ENCODE data around the gene TTLL11. TPM values are rescaled to one million over a fixed set of nuclear protein-coding genes. Genes with fewer than 3 reads are reported as not detected.

The TTLL11 gene
- total RNA-seq, 1 donor from 2014 or later = 0.75 TPM

DNA sequence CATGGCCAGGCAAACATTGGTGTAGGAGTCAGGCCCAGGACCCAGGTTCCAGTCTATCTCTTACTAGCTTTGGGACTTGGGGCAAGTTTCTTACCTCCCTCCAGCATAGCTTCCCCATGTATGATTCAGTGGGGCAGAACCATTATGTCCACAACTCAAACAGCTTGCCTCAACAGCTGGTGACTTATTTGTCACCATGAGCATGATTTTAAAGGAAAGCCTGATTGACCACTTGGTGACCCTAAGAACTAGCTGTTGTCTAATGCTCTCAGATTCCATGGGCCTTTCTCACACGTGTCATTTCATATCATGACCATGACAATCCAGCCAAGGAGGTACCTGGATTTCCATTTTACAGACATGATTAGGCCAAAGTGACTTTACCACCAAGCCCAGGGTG, 126.4 kb downstream of the TTLL11 start:
- Histone ChIP-seq H2AFZ (replicated peaks) (no peak overlapping the region), H3K4me1 (no peaks in the 10 kb centered on the region), H3K4me2 (no peak overlapping the region), H3K9ac (no peak overlapping the region), H3F3A (ENCODE audit: low read depth) (no peaks in the 10 kb centered on the region), H3K36me3 (no peaks in the 10 kb centered on the region), H3K27me3 (no peaks in the 10 kb centered on the region), H3K4me3 (no peak overlapping the region), H3K79me2 (ENCODE audit: low read depth) (no peaks in the 10 kb centered on the region), H4K20me1 (ENCODE audit: low read depth) (no peaks in the 10 kb centered on the region), H3K9me3 (ENCODE audit: low read depth) (no peaks in the 10 kb centered on the region), H3K27ac (no peak overlapping the region)
- Mint-ChIP-seq H3K36me3 (peaks cover 4% of the 10 kb centered on the region), H3K27me3 (ENCODE audit: insufficient read depth, low read depth) (peaks cover 5% of the 10 kb centered on the region), H3K27ac (no peak overlapping the region), H3K4me1 (no peaks in the 10 kb centered on the region), H3K9me3 (peaks cover 12% of the 10 kb centered on the region), H3K4me3 (no peak overlapping the region)
- no peak for DNase-seq (ENCODE audit: low spot score)
- TF ChIP-seq, protein P1, sequence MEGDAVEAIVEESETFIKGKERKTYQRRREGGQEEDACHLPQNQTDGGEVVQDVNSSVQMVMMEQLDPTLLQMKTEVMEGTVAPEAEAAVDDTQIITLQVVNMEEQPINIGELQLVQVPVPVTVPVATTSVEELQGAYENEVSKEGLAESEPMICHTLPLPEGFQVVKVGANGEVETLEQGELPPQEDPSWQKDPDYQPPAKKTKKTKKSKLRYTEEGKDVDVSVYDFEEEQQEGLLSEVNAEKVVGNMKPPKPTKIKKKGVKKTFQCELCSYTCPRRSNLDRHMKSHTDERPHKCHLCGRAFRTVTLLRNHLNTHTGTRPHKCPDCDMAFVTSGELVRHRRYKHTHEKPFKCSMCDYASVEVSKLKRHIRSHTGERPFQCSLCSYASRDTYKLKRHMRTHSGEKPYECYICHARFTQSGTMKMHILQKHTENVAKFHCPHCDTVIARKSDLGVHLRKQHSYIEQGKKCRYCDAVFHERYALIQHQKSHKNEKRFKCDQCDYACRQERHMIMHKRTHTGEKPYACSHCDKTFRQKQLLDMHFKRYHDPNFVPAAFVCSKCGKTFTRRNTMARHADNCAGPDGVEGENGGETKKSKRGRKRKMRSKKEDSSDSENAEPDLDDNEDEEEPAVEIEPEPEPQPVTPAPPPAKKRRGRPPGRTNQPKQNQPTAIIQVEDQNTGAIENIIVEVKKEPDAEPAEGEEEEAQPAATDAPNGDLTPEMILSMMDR (IDR thresholded peaks at IDR 0.05) = no peak
- TF ChIP-seq EZH2 (IDR thresholded peaks at IDR 0.05) (no peak), EZH2phosphoT487 (IDR thresholded peaks at IDR 0.05) (no peak)

DNA sequence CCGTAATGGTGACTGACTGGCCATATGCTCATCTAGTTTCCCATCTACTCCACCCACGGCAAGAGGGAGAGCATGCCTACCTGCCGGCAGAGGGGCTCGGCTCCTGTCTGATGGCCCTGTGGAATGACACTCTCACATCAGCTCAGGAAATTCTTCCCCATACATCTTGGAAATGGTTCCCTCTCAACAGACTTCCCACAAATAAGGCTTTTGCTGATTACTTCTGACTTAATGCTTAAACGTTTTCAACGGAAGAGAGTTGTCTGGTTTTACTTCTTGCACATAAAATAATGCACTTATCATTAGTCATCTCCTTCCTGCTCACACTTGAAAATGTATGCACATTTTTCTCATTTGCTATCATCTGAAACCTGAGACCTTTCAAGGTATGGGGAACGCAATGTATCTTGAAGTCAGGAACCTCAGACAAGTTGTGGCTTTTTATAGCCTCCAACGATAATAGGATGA, 129.5 kb downstream of the TTLL11 start:
- H3K9me3 Mint-ChIP-seq = peaks cover 3% of the 10 kb centered on the region

DNA sequence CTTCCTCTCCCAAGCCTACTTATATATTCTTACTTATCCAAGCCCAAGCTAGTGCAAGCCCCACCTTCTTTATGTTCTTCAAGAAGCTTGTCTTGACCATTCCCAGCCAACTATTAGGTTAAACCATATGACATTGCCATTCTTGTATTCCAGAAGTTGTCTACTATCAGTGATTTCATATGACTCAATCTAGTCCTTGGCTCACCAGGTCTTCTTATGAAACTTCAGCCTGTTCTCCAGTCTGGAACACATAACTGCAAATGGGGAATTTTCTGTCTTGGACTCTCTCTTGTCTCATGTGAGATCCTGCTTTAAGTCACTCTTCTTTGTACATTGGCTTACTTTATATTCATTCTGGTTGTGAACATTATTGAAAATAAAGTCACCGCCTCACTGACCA, 130.7 kb downstream of the TTLL11 start:
- no peak overlapping the region for H3K4me2 ChIP-seq
- no peaks in the 10 kb centered on the region for H3K36me3 Mint-ChIP-seq
- H3K27ac ChIP-seq = no peak overlapping the region
- no peaks in the 10 kb centered on the region for H4K20me1 ChIP-seq (ENCODE audit: low read depth)
- H3F3A ChIP-seq (ENCODE audit: low read depth) = no peaks in the 10 kb centered on the region
- no peak overlapping the region for H3K4me3 ChIP-seq
- no peaks in the 10 kb centered on the region for H3K36me3 ChIP-seq
- H3K27ac Mint-ChIP-seq = no peak overlapping the region
- no peaks in the 10 kb centered on the region for H3K79me2 ChIP-seq (ENCODE audit: low read depth)
- no peaks in the 10 kb centered on the region for H3K27me3 ChIP-seq
- H3K27me3 Mint-ChIP-seq (ENCODE audit: insufficient read depth, low read depth) = peaks cover 5% of the 10 kb centered on the region
- DNase-seq (ENCODE audit: low spot score) = no peak
- no peak overlapping the region for H2AFZ ChIP-seq (replicated peaks)
- H3K4me1 Mint-ChIP-seq = peaks cover 2% of the 10 kb centered on the region
- peaks cover 5% of the 10 kb centered on the region for H3K4me1 ChIP-seq
- no peak overlapping the region for H3K9ac ChIP-seq
- no peaks in the 10 kb centered on the region for H3K9me3 Mint-ChIP-seq
- no peak overlapping the region for H3K4me3 Mint-ChIP-seq
- H3K9me3 ChIP-seq (ENCODE audit: low read depth) = no peaks in the 10 kb centered on the region
- TF ChIP-seq EZH2phosphoT487 (IDR thresholded peaks at IDR 0.05) = no peak
- TF ChIP-seq EZH2 (IDR thresholded peaks at IDR 0.05) = no peak
- TF ChIP-seq, protein P1 (IDR thresholded peaks at IDR 0.05) = no peak

More for the DNA sequence above, 129.5 kb downstream of the TTLL11 start:
- H4K20me1 ChIP-seq (ENCODE audit: low read depth) = no peaks in the 10 kb centered on the region
- no peaks in the 10 kb centered on the region for H3K9me3 ChIP-seq (ENCODE audit: low read depth)
- no peaks in the 10 kb centered on the region for H3F3A ChIP-seq (ENCODE audit: low read depth)
- no peak for DNase-seq (ENCODE audit: low spot score)
- H3K4me3 ChIP-seq = no peak overlapping the region
- no peaks in the 10 kb centered on the region for H3K27me3 ChIP-seq
- no peak overlapping the region for H2AFZ ChIP-seq (replicated peaks)
- no peaks in the 10 kb centered on the region for H3K79me2 ChIP-seq (ENCODE audit: low read depth)
- Mint-ChIP-seq H3K4me1 (peaks cover 2% of the 10 kb centered on the region), H3K4me3 (no peak overlapping the region), H3K27me3 (ENCODE audit: insufficient read depth, low read depth) (peaks cover 5% of the 10 kb centered on the region), H3K27ac (no peak overlapping the region), H3K36me3 (no peaks in the 10 kb centered on the region)
- H3K4me1 ChIP-seq = peaks cover 5% of the 10 kb centered on the region
- no peak overlapping the region for H3K4me2 ChIP-seq
- TF ChIP-seq EZH2phosphoT487 (IDR thresholded peaks at IDR 0.05) (no peak), EZH2 (IDR thresholded peaks at IDR 0.05) (no peak)
- TF ChIP-seq, protein P1 (IDR thresholded peaks at IDR 0.05) = no peak
- no peak overlapping the region for H3K9ac ChIP-seq
- no peak overlapping the region for H3K27ac ChIP-seq
- H3K36me3 ChIP-seq = no peaks in the 10 kb centered on the region

All from neural progenitor cell (in vitro differentiated cells).